GM23248 (cell line): ENCODE results near the gene TLNRD1. TPM values are rescaled to one million over a fixed set of nuclear protein-coding genes. Genes with fewer than 3 reads are reported as not detected.

ENCODE experiments used
- DNase-seq: peaks from one replicate; pipeline ENCODE4 v3.0.0-alpha.2; 2015
- H2AFZ ChIP-seq: fragments of 200-600 bp; sonication (generic); 2 replicates; pipeline ENCODE4 v1.6.1; 2016; ENCODE audit warnings: antibody characterized with exemption
- H3F3A ChIP-seq: fragments of 200-600 bp; sonication (generic); 2 replicates; pipeline ENCODE4 v1.6.1; 2016; ENCODE audit warnings: mild to moderate bottlenecking, antibody characterized with exemption, mixed run types; ENCODE audit not compliant: insufficient read depth
- H3K27ac ChIP-seq: fragments of 200-600 bp; sonication (generic); 2 replicates; pipeline ENCODE4 v1.5.1; 2016; ENCODE audit warnings: mild to moderate bottlenecking
- H3K27me3 ChIP-seq: fragments of 200-600 bp; sonication (generic); replicated peaks from 2 replicates; pipeline ENCODE4 v1.6.1; 2016; ENCODE audit warnings: mild to moderate bottlenecking; ENCODE audit not compliant: insufficient read depth
- H3K36me3 ChIP-seq: fragments of 200-600 bp; sonication (generic); 2 replicates; pipeline ENCODE4 v1.6.1; 2016; ENCODE audit warnings: low read depth, mild to moderate bottlenecking
- H3K4me1 ChIP-seq: fragments of 200-600 bp; sonication (generic); 2 replicates; pipeline ENCODE4 v1.6.1; 2016; ENCODE audit warnings: mild to moderate bottlenecking; ENCODE audit not compliant: insufficient read depth
- H3K4me2 ChIP-seq: fragments of 200-600 bp; sonication (generic); one replicate; pipeline ENCODE4 v1.6.1; 2016; ENCODE audit warnings: mild to moderate bottlenecking; ENCODE audit not compliant: unreplicated experiment
- H3K4me3 ChIP-seq: fragments of 200-600 bp; sonication (generic); 2 replicates; pipeline ENCODE4 v1.5.1; 2016; ENCODE audit warnings: mild to moderate bottlenecking
- H3K79me2 ChIP-seq: fragments of 200-600 bp; sonication (generic); 2 replicates; pipeline ENCODE4 v1.6.1; 2016; ENCODE audit warnings: mild to moderate bottlenecking; ENCODE audit not compliant: insufficient read depth
- H3K9ac ChIP-seq: fragments of 200-600 bp; sonication (generic); 2 replicates; pipeline ENCODE4 v1.6.1; 2016; ENCODE audit warnings: mild to moderate bottlenecking
- H3K9me2 ChIP-seq: fragments of 200-600 bp; sonication (generic); 2 replicates; pipeline ENCODE4 v1.6.1; 2016; ENCODE audit warnings: mixed run types, mild to moderate bottlenecking, moderate library complexity; ENCODE audit not compliant: insufficient read depth
- H3K9me3 ChIP-seq: fragments of 200-600 bp; sonication (generic); one replicate; pipeline ENCODE4 v1.6.1; 2017; ENCODE audit warnings: low read depth
- H4K20me1 ChIP-seq: fragments of 200-600 bp; sonication (generic); 2 replicates; pipeline ENCODE4 v1.6.0; 2016; ENCODE audit not compliant: insufficient read depth
- EZH2 ChIP-seq: fragments of 200-600 bp; sonication (generic); IDR thresholded peaks from 2 replicates; pipeline ENCODE4 v1.6.1; 2018; ENCODE audit warnings: antibody characterized with exemption, mild to moderate bottlenecking; ENCODE audit not compliant: insufficient read depth, poor library complexity, severe bottlenecking
- EZH2phosphoT487 ChIP-seq: fragments of 200-600 bp; sonication (generic); IDR thresholded peaks from 2 replicates; pipeline ENCODE4 v1.6.1; 2018; ENCODE audit warnings: antibody characterized with exemption, moderate library complexity, mild to moderate bottlenecking, low read depth; ENCODE audit not compliant: insufficient read depth
- WGBS, 2 experiments: methylation state at CpG; one replicate each; pipeline ENCODE4 v1.1.6; 2015 to 2017; ENCODE audit warnings: low lambda C conversion rate in 2 of 2, low coverage in 1 of 2; ENCODE audit errors: missing lambda C conversion rate in 2 of 2; 5-methylcytosine and 5-hydroxymethylcytosine counted together
- in situ Hi-C: fragments of 300-500 bp; cut with MboI; formaldehyde crosslinking; loops from 2 replicates; pipeline ENCODE4 v1.15.0; 2020
- polyA plus RNA-seq: library from polyadenylated mRNA; unstranded; fragments of >200 nt; fragmentation: Nextera tagmentation; extraction: Ambion mirVana; gene quantifications from 2 replicates; pipeline ENCODE4 v1.2.1, GENCODE V29; 2016
- total RNA-seq: library from RNA; depleted of rRNA; stranded (reverse); fragments of >200 nt; shearing (Covaris generic); gene quantifications from 2 replicates; pipeline ENCODE4 v1.2.3, GENCODE V29; 2014

Gene TLNRD1
- total and polyA plus RNA-seq, 2 experiments from 2014 or later: 2.9 to 11.5 TPM

- H3K36me3 ChIP-seq: peaks cover 9% of the 10 kb centered on the region
- no peak overlapping the region for H3K27ac ChIP-seq
- 96 to 97% methylated on average over 8 of the region's 8 CpGs for WGBS, 2 experiments
- peaks cover 5% of the 10 kb centered on the region; the same call in 1 of the 2 replicates for H4K20me1 ChIP-seq
- no peak overlapping the region for H3K4me2 ChIP-seq
- H3K9me2 ChIP-seq: no peaks in the 10 kb centered on the region
- H3K9ac ChIP-seq: no peak overlapping the region
- H3K9me3 ChIP-seq: no peaks in the 10 kb centered on the region
- TF ChIP-seq EZH2 (no peak), EZH2phosphoT487 (no peak)
- no peak overlapping the region for H3K4me3 ChIP-seq
- H2AFZ ChIP-seq: no peak overlapping the region
- no peaks in the 10 kb centered on the region for H3K27me3 ChIP-seq
- no peaks in the 10 kb centered on the region for H3K4me1 ChIP-seq
- DNase-seq: no peak
- in situ Hi-C loops: loop anchor here (10.0 kb wide), 1 partner anchor 285 kb away; no protein-coding TSS in a partner anchor
- H3F3A ChIP-seq: peaks cover 15% of the 10 kb centered on the region; the same call in 1 of the 2 replicates
- peaks cover 74% of the 10 kb centered on the region for H3K79me2 ChIP-seq
Measured at GRCh38 chr15:80979538-80980200, 21.1 kb upstream of the TLNRD1 start.

- in situ Hi-C loops: no loop called here
- H4K20me1 ChIP-seq: peaks cover 2% of the 10 kb centered on the region; the same call in 1 of the 2 replicates
- no peak overlapping the region for H2AFZ ChIP-seq
- no peaks in the 10 kb centered on the region for H3K4me1 ChIP-seq
- H3K9me3 ChIP-seq: no peaks in the 10 kb centered on the region
- peaks cover 15% of the 10 kb centered on the region; the same call in 1 of the 2 replicates for H3F3A ChIP-seq
- no peak for DNase-seq
- peaks cover 9% of the 10 kb centered on the region for H3K36me3 ChIP-seq
- H3K27ac ChIP-seq: no peak overlapping the region
- no peak overlapping the region for H3K9ac ChIP-seq
- H3K79me2 ChIP-seq: peaks cover 78% of the 10 kb centered on the region
- no peaks in the 10 kb centered on the region for H3K27me3 ChIP-seq
- H3K4me3 ChIP-seq: no peak overlapping the region
- H3K9me2 ChIP-seq: no peaks in the 10 kb centered on the region
- TF ChIP-seq EZH2: no peak
- TF ChIP-seq EZH2phosphoT487: no peak
- no peak overlapping the region for H3K4me2 ChIP-seq
- 98% methylated on average over 2 of the region's 2 CpGs for WGBS, 2 experiments
Measured at GRCh38 chr15:80982205-80982604, 18.5 kb upstream of the TLNRD1 start.

GRCh38 chr15:80982839-80983238, 17.9 kb upstream of the TLNRD1 start:
- H3K4me3 ChIP-seq: no peak overlapping the region
- TF ChIP-seq EZH2phosphoT487 (no peak), EZH2 (no peak)
- H3K9ac ChIP-seq: no peak overlapping the region
- in situ Hi-C loops: no loop called here
- no peak for DNase-seq
- H3K36me3 ChIP-seq: peaks cover 9% of the 10 kb centered on the region
- no peak overlapping the region for H3K4me2 ChIP-seq
- no peaks in the 10 kb centered on the region for H3K27me3 ChIP-seq
- H3K79me2 ChIP-seq: peaks cover 78% of the 10 kb centered on the region
- H3K4me1 ChIP-seq: peaks cover under 1% of the 10 kb centered on the region
- no peak overlapping the region for H3K27ac ChIP-seq
- no peaks in the 10 kb centered on the region for H4K20me1 ChIP-seq
- H3F3A ChIP-seq: peaks cover 15% of the 10 kb centered on the region; the same call in 1 of the 2 replicates
- 82 to 87% methylated on average over 5 of the region's 5 CpGs for WGBS, 2 experiments
- H2AFZ ChIP-seq: no peak overlapping the region
- H3K9me3 ChIP-seq: no peaks in the 10 kb centered on the region
- H3K9me2 ChIP-seq: no peaks in the 10 kb centered on the region

- Histone ChIP-seq H3K9me2 (no peaks in the 10 kb centered on the region), H3K4me2 (peak overlapping the region; percentile 58), H3K9me3 (no peaks in the 10 kb centered on the region), H3K36me3 (peaks cover 3% of the 10 kb centered on the region; the same call in 1 of the 2 replicates), H3K79me2 (peaks cover 87% of the 10 kb centered on the region), H3K9ac (peak overlapping the region; percentile 47), H3K27ac (peak overlapping the region; percentile 22), H3F3A (no peaks in the 10 kb centered on the region), H3K4me1 (peaks cover 9% of the 10 kb centered on the region), H4K20me1 (no peaks in the 10 kb centered on the region), H3K27me3 (no peaks in the 10 kb centered on the region), H2AFZ (no peak overlapping the region), H3K4me3 (peak overlapping the region; percentile 40; the same call in 1 of the 2 replicates)
- WGBS, 2 experiments: 65 to 71% methylated on average over 9 of the region's 9 CpGs
- TF ChIP-seq EZH2phosphoT487 (no peak), EZH2 (no peak)
- in situ Hi-C loops: no loop called here
- DNase-seq: peak; percentile 55
Measured at GRCh38 chr15:80984856-80985255, 15.9 kb upstream of the TLNRD1 start.
